Keratinocyte (primary cell): Measurements from ENCODE around the gene QRSL1.

Source experiments
- CTCF ChIP-seq, 3 experiments: IDR thresholded peaks in 1 of 3; conservative IDR thresholded peaks in 1 of 3; optimal IDR thresholded peaks in 1 of 3; 2 replicates in 2 of 3; 3 replicates in 1 of 3; pipeline versions ENCODE3 to v1.5.1; 2011; ENCODE audit warnings: low read length in 3 of 3, mild to moderate bottlenecking in 3 of 3, moderate library complexity in 2 of 3, control low read depth in 1 of 3, inconsistent platforms in 1 of 3; ENCODE audit not compliant: insufficient read depth in 2 of 3; ENCODE audit errors: extremely low read depth in 1 of 3
- EZH2 ChIP-seq: IDR thresholded peaks from one replicate; pipeline ENCODE4 v1.6.1; 2012; ENCODE audit warnings: inconsistent platforms, mild to moderate bottlenecking, low read length, moderate library complexity

DNA sequence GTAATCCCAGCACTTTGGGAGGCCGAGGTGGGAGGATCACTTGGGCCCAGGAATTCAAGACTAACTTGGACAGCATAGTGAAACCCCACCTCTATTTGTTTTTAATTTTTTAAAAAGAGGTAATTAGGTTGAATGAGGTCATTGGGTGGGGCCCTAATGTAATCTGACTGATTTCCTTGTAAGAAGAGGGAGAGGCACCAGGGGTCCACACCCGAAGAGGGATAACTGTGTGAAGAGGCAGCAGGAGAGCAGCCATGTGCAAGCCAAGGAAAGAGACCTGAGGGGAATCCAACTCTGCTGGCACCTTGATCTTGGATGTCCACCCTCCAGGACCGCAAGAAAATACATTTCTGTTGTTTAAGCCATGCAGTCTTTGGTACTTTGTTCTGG lies 63.4 kb downstream of the QRSL1 start:
- TF ChIP-seq CTCF (optimal IDR thresholded peaks at IDR 0.05 in 1 of 3, IDR thresholded peaks at IDR 0.05 in 1 of 3, conservative IDR thresholded peaks at IDR 0.05 in 1 of 3; ENCODE audit: extremely low read depth in 1 of 3, insufficient read depth in 2 of 3, low read length in 3 of 3), result no peak
- no peak for TF ChIP-seq EZH2
